ENCODE data around the gene MRS2. TPM values are rescaled to one million over a fixed set of nuclear protein-coding genes. Genes with fewer than 3 reads are reported as not detected.
"Not testable (repeated sequence)": the region's sequence is repeated elsewhere in the genome, so short reads cannot be mapped to it uniquely, and the experiment has no call there.

Gene MRS2
- total and polyA plus RNA-seq, 2 donors, result 15.3 to 17.0 TPM

DNA sequence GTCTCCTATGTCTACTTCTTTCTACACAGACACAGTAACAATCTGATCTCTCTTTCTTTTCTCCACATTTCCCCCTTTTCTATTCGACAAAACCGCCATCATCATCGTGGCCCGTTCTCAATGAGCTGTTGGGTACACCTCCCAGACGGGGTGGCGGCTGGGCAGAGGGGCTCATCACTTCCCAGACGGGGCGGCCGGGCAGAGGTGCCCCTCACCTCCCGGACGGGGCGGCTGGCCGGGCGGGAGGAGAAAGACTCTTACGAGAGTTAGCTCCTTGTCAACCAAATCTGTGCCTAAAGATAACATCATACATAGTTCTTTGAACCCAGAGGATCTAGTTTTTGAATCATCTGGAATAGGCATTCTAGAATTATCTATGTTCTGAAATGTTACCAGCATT lies 11.8 kb downstream of the MRS2 start:
- H3K9me3 ChIP-seq (ENCODE audit: control insufficient read depth in 2 of 2, insufficient read depth in 1 of 2, low read length in 1 of 2); DNase-seq (ENCODE audit: low read depth in 6 of 9, low spot score in 9 of 9); H3K4me1 ChIP-seq (ENCODE audit: control insufficient read depth in 2 of 2, insufficient read depth in 2 of 2, low read length in 2 of 2); H3K27ac ChIP-seq (ENCODE audit: low read depth in 1 of 2, low read length in 1 of 2); H3K27me3 ChIP-seq (ENCODE audit: control insufficient read depth in 2 of 2, insufficient read depth in 1 of 2, low read length in 1 of 2); H3K4me3 ChIP-seq (ENCODE audit: low read length in 2 of 2): not testable (repeated sequence)
- H3K36me3 ChIP-seq (ENCODE audit: control insufficient read depth in 2 of 2, insufficient read depth in 2 of 2, low read length in 1 of 2), result peaks cover 7 to 58% of the 10 kb centered on the region in 2 donors
- WGBS, result 99% methylated on average over 15 of the region's 15 CpGs

DNA sequence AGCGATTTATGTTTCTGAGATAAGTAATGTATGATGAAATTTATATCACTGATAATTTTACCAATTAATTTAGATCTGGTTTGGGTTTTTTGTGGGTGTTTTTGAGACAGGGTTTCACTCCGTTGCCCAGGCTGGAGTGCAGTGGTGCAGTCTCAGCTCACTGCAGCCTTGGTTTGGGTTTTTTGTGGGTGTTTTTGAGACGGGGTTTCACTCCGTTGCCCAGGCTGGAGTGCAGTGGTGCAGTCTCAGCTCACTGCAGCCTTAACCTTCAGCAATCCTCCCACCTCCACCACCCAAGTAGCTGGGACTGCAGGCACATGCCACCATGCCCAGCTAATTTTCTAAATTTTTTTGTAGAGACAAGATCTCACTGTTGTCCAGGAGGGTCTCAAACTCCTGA lies 13.0 kb downstream of the MRS2 start:
- Histone ChIP-seq H3K4me3 (ENCODE audit: low read length in 2 of 2) (no peak overlapping the region), H3K27ac (ENCODE audit: low read depth in 1 of 2, low read length in 1 of 2) (no peak overlapping the region), H3K27me3 (ENCODE audit: control insufficient read depth in 2 of 2, insufficient read depth in 1 of 2, low read length in 1 of 2) (no peaks in the 10 kb centered on the region), H3K4me1 (ENCODE audit: control insufficient read depth in 2 of 2, insufficient read depth in 2 of 2, low read length in 2 of 2) (peaks cover 0 to 3% of the 10 kb centered on the region in 2 donors), H3K9me3 (ENCODE audit: control insufficient read depth in 2 of 2, insufficient read depth in 1 of 2, low read length in 1 of 2) (no peaks in the 10 kb centered on the region), H3K36me3 (ENCODE audit: control insufficient read depth in 2 of 2, insufficient read depth in 2 of 2, low read length in 1 of 2) (peaks cover 7 to 59% of the 10 kb centered on the region in 2 donors)
- no peak for DNase-seq (ENCODE audit: low read depth in 6 of 9, low spot score in 9 of 9)
- 95% methylated on average over 4 of the region's 4 CpGs for WGBS

DNA sequence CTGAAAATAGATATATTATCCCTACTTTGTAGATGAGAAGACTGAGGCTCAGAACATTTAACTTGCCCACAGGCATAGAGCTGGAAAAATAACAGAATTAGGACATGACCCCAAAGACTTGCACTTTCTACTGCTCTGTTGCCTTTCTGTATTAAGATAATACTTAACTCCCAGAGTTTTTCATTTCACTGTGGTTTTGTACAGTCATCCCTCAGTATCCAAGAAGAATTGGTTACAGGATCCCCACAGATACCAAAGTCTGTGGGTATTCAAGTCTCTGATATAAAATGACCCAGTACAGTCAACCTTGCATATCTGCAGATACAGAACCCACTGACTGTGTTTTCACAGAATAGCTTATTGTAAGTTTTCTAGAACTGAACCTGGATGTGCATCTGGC lies 16.8 kb downstream of the MRS2 start:
- Histone ChIP-seq H3K27me3 (ENCODE audit: control insufficient read depth in 2 of 2, insufficient read depth in 1 of 2, low read length in 1 of 2) (no peaks in the 10 kb centered on the region), H3K4me1 (ENCODE audit: control insufficient read depth in 2 of 2, insufficient read depth in 2 of 2, low read length in 2 of 2) (no peaks in the 10 kb centered on the region), H3K9me3 (ENCODE audit: control insufficient read depth in 2 of 2, insufficient read depth in 1 of 2, low read length in 1 of 2) (no peaks in the 10 kb centered on the region), H3K27ac (ENCODE audit: low read depth in 1 of 2, low read length in 1 of 2) (no peak overlapping the region), H3K36me3 (ENCODE audit: control insufficient read depth in 2 of 2, insufficient read depth in 2 of 2, low read length in 1 of 2) (peaks cover 0 to 63% of the 10 kb centered on the region in 2 donors), H3K4me3 (ENCODE audit: low read length in 2 of 2) (no peak overlapping the region)
- DNase-seq (ENCODE audit: low read depth in 6 of 9, low spot score in 9 of 9), result no peak

DNA sequence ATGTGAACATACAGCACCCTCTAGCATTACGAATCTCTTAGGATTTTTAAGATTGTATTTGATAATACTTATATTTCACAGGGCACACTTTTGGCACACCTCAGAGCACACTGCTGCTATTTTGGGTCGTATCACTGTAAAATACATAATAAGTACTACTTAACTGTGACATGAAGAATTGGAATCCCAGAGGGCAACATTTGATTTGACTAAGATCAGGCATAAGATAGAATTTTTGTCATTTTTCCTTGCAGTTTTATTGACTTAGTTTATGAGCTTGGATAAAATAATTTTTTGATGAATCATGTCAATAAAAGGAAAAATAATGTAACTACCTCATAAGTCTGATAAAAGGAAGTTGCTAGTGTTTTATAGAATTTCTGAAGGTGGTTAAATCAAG lies 22.4 kb downstream of the MRS2 start:
- H3K36me3 ChIP-seq (ENCODE audit: control insufficient read depth in 2 of 2, insufficient read depth in 2 of 2, low read length in 1 of 2), result peaks cover 8 to 42% of the 10 kb centered on the region in 2 donors

DNA sequence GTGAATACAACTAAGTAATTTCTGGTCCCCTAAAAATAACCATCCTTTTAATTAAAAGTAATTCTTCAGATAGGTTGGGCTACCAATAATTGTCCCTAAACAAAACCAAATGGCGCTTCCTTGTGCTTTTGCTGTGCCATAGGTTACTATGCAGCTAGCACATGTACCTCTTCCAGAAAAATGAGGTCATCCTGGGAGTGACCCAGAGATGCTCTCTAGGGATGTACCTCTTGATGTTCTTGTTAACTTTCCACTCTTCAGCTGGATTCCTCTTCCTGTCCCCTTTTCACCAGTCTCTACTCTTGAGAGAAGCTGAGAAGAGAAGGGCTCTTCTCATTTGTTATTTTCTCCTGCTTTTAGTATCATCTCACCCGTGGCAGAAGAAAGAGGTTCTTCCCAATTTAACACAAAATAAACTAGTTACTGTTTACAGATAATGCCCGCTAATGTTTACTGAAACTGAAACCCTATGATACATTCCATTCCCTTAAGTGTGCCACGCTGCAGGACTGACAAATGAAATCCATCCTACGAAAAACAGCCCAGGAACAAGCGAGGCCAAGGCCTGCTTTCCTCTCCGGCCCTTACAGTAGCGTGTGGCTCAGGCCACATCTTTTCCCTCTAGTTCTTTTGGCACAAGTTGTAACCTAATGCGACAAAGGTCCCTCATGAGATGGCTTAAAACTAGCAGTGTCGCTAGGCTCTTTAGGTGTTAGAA lies 24.2 kb downstream of the MRS2 start:
- WGBS, result 97% methylated on average over 10 of the region's 10 CpGs
- Histone ChIP-seq H3K27ac (ENCODE audit: low read depth in 1 of 2, low read length in 1 of 2) (no peak overlapping the region), H3K4me1 (ENCODE audit: control insufficient read depth in 2 of 2, insufficient read depth in 2 of 2, low read length in 2 of 2) (no peaks in the 10 kb centered on the region), H3K27me3 (ENCODE audit: control insufficient read depth in 2 of 2, insufficient read depth in 1 of 2, low read length in 1 of 2) (no peaks in the 10 kb centered on the region), H3K36me3 (ENCODE audit: control insufficient read depth in 2 of 2, insufficient read depth in 2 of 2, low read length in 1 of 2) (peaks cover 8 to 37% of the 10 kb centered on the region in 2 donors), H3K4me3 (ENCODE audit: low read length in 2 of 2) (no peak overlapping the region), H3K9me3 (ENCODE audit: control insufficient read depth in 2 of 2, insufficient read depth in 1 of 2, low read length in 1 of 2) (no peaks in the 10 kb centered on the region)
- DNase-seq (ENCODE audit: low read depth in 6 of 9, low spot score in 9 of 9), result no peak

More for the DNA sequence above, 22.4 kb downstream of the MRS2 start:
- no peak for DNase-seq (ENCODE audit: low read depth in 6 of 9, low spot score in 9 of 9)
- 96% methylated on average over 2 of the region's 2 CpGs for WGBS
- Histone ChIP-seq H3K4me1 (ENCODE audit: control insufficient read depth in 2 of 2, insufficient read depth in 2 of 2, low read length in 2 of 2) (no peaks in the 10 kb centered on the region), H3K27me3 (ENCODE audit: control insufficient read depth in 2 of 2, insufficient read depth in 1 of 2, low read length in 1 of 2) (no peaks in the 10 kb centered on the region), H3K4me3 (ENCODE audit: low read length in 2 of 2) (no peak overlapping the region), H3K27ac (ENCODE audit: low read depth in 1 of 2, low read length in 1 of 2) (no peak overlapping the region), H3K9me3 (ENCODE audit: control insufficient read depth in 2 of 2, insufficient read depth in 1 of 2, low read length in 1 of 2) (no peaks in the 10 kb centered on the region)

DNA sequence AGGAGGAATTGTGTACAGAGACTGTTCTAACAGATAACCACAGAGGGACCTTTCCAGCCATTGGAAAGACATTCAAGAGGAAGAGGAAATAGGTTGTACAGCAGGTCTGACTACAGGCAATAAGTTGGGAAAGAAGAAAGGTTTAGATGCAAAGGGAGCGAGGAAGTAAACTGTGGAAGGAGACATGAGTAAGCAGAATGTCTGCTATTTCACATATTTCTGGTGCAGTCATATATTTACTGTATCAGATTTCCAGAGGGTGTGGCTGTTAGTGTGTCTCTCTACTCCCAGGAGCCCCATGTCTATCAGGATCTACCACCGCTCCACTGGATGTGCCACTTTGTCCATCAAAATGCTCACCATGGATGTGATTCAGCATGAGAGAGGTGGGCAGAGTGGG lies 25.9 kb downstream of the MRS2 start:
- Histone ChIP-seq H3K9me3 (ENCODE audit: control insufficient read depth in 2 of 2, insufficient read depth in 1 of 2, low read length in 1 of 2) (no peaks in the 10 kb centered on the region), H3K27ac (ENCODE audit: low read depth in 1 of 2, low read length in 1 of 2) (no peak overlapping the region)
- 97% methylated on average over 2 of the region's 2 CpGs for WGBS

DNA sequence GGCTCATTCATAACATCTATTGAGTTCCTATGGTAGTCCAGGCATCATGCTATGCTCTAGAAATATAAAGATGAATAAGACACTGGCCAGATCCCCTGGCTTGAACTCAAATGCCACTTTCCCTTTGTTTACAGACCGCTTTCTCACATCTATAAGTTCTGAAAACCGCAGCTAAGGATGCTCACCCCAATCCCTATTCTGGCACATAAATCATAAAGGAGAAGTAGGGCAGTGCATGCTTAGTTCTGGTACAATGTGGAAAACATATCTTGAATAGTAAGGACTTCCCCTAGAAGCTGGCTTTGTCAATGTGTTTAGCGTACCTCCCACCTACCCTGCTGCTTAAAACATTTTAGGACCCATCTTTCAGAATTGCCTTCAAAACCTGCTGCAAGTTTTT lies 26.4 kb downstream of the MRS2 start:
- WGBS, result 78% methylated on average over 3 of the region's 3 CpGs

More for the DNA sequence above, 25.9 kb downstream of the MRS2 start:
- Histone ChIP-seq H3K36me3 (ENCODE audit: control insufficient read depth in 2 of 2, insufficient read depth in 2 of 2, low read length in 1 of 2) (peaks cover 8 to 26% of the 10 kb centered on the region in 2 donors), H3K27me3 (ENCODE audit: control insufficient read depth in 2 of 2, insufficient read depth in 1 of 2, low read length in 1 of 2) (no peaks in the 10 kb centered on the region), H3K4me3 (ENCODE audit: low read length in 2 of 2) (no peak overlapping the region), H3K4me1 (ENCODE audit: control insufficient read depth in 2 of 2, insufficient read depth in 2 of 2, low read length in 2 of 2) (no peaks in the 10 kb centered on the region)
- no peak for DNase-seq (ENCODE audit: low read depth in 6 of 9, low spot score in 9 of 9)

DNA sequence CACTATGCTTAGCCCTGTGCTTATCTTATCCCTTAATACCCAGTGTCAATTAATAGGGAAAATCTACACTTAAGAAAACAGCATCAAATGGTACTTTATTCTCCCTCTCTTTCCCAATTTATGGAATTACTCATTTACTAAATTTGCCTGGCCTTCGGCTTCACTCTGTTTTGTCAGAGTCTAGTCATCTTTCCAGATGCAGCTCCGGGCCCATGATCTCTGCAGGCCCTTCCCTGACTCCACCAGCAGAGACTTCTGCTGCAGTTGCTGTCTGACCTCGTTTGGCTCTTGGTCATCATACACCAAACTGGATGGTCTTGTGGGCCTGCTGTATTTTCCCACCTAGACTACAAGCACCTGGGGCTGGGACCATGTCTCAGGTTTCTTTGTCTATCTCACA lies 27.4 kb downstream of the MRS2 start:
- no peak for DNase-seq (ENCODE audit: low read depth in 6 of 9, low spot score in 9 of 9)
- Histone ChIP-seq H3K4me1 (ENCODE audit: control insufficient read depth in 2 of 2, insufficient read depth in 2 of 2, low read length in 2 of 2) (no peaks in the 10 kb centered on the region), H3K27me3 (ENCODE audit: control insufficient read depth in 2 of 2, insufficient read depth in 1 of 2, low read length in 1 of 2) (no peaks in the 10 kb centered on the region), H3K9me3 (ENCODE audit: control insufficient read depth in 2 of 2, insufficient read depth in 1 of 2, low read length in 1 of 2) (no peaks in the 10 kb centered on the region), H3K36me3 (ENCODE audit: control insufficient read depth in 2 of 2, insufficient read depth in 2 of 2, low read length in 1 of 2) (peaks cover 5 to 13% of the 10 kb centered on the region in 2 donors), H3K27ac (ENCODE audit: low read depth in 1 of 2, low read length in 1 of 2) (no peak overlapping the region), H3K4me3 (ENCODE audit: low read length in 2 of 2) (no peak overlapping the region)
- 93% methylated on average over 3 of the region's 3 CpGs for WGBS

More for the DNA sequence above, 26.4 kb downstream of the MRS2 start:
- DNase-seq (ENCODE audit: low read depth in 6 of 9, low spot score in 9 of 9), result no peak
- H3K27ac ChIP-seq (ENCODE audit: low read depth in 1 of 2, low read length in 1 of 2), result peak overlapping the region in 1 of 2 donors; percentile 11
- H3K27me3 ChIP-seq (ENCODE audit: control insufficient read depth in 2 of 2, insufficient read depth in 1 of 2, low read length in 1 of 2), result no peaks in the 10 kb centered on the region
- H3K4me3 ChIP-seq (ENCODE audit: low read length in 2 of 2), result no peak overlapping the region
- H3K4me1 ChIP-seq (ENCODE audit: control insufficient read depth in 2 of 2, insufficient read depth in 2 of 2, low read length in 2 of 2), result no peaks in the 10 kb centered on the region
- H3K9me3 ChIP-seq (ENCODE audit: control insufficient read depth in 2 of 2, insufficient read depth in 1 of 2, low read length in 1 of 2), result no peaks in the 10 kb centered on the region
- H3K36me3 ChIP-seq (ENCODE audit: control insufficient read depth in 2 of 2, insufficient read depth in 2 of 2, low read length in 1 of 2), result peaks cover 8 to 22% of the 10 kb centered on the region in 2 donors

DNA sequence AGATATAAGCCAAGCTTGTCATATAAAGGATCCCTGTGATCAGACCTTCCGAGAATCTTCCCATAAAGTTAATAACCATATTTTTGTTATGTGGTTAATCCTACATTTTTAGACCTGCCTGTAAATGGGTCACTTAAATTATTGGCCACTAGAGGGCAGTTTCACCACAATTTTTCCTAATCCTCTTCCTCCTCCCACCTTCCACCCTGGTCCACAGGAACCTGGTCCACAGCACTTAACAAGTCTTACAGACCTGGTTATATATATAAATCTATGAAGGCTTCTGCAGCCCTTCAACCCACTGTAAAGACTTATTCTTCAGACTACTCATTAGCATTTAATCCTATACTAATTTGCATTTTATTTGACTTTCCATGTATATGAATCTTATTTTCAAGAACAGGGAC lies 28.3 kb downstream of the MRS2 start:
- peaks cover 5 to 10% of the 10 kb centered on the region in 2 donors for H3K36me3 ChIP-seq (ENCODE audit: control insufficient read depth in 2 of 2, insufficient read depth in 2 of 2, low read length in 1 of 2)
- no peaks in the 10 kb centered on the region for H3K27me3 ChIP-seq (ENCODE audit: control insufficient read depth in 2 of 2, insufficient read depth in 1 of 2, low read length in 1 of 2)
- no peak overlapping the region for H3K4me3 ChIP-seq (ENCODE audit: low read length in 2 of 2)
- DNase-seq (ENCODE audit: low read depth in 6 of 9, low spot score in 9 of 9), result peak; percentile 14 to 67 (median 34)
- 88% methylated on average over 1 of the region's 1 CpG for WGBS
- H3K9me3 ChIP-seq (ENCODE audit: control insufficient read depth in 2 of 2, insufficient read depth in 1 of 2, low read length in 1 of 2), result no peaks in the 10 kb centered on the region
- no peaks in the 10 kb centered on the region for H3K4me1 ChIP-seq (ENCODE audit: control insufficient read depth in 2 of 2, insufficient read depth in 2 of 2, low read length in 2 of 2)
- no peak overlapping the region for H3K27ac ChIP-seq (ENCODE audit: low read depth in 1 of 2, low read length in 1 of 2)

Measured in thymus (tissue), 11 donors.